Heart left ventricle (tissue), 13 donors: ENCODE results near the gene BNIP5.

Experiments
- CTCF ChIP-seq, 12 donors: fragments of 200-600 bp; sonication (generic) in 4 of 12; IDR thresholded peaks; one replicate each; pipeline versions ENCODE4 v1.5.0 to v1.8.0; 2018 to 2022; ENCODE audit warnings: antibody characterized with exemption in 12 of 12, mild to moderate bottlenecking in 5 of 12
- POLR2A ChIP-seq, 2 donors: fragments of 450-650 bp; IDR thresholded peaks; one replicate each; pipeline ENCODE4 v1.6.1; 2017; ENCODE audit warnings: antibody characterized with exemption in 2 of 2, mild to moderate bottlenecking in 2 of 2, moderate library complexity in 2 of 2
- donor health status: ischemic (EF 13 %, LVEDD 7.1; RV severe dilation, severe dysfunction).
- donor health status: DM: no; HTN: yes; CAD: no.
- donor health status: DM: no; HTN: no; CAD: no.
- donor health status: ischemic (EF 25% LVEDD 6.9; RV normal size, moderate dysfunction).
- donor health status: ischemic (EF 25% LVEDD 5.7; RV mildly dilated, moderate dysfunction).
- donor health status: ischemic (EF 35%, LVEDD 5.7; RV mildly dilated, moderate dysfunction).
- donor health status: nonischemic (EF 11% LVEDD 7.7; RV severe dilation, severe dysfunction).
- donor health status: DM: yes; HTN: yes; CAD: no.
- donor health status: PGD.
- donor health status: ischemic (EF 29% LVEDD 5.4; RV normal size, mild dysfunction).
- donor health status: nonischemic (EF 23%, LVEDD 6.1; RV moderate dilation, normal function).

- TF ChIP-seq CTCF (IDR thresholded peaks at IDR 0.05) (no peak), POLR2A (IDR thresholded peaks at IDR 0.05) (no peak)
Observed at GRCh38 chr6:36285187-36285671, 51.5 kb downstream of the BNIP5 start.
